Measurements from ENCODE around the gene HSDL1. TPM values are rescaled to one million over a fixed set of nuclear protein-coding genes. Genes with fewer than 3 reads are reported as not detected.

Gene HSDL1
- 24.9 and 40.5 TPM in 2 replicates for total RNA-seq

GRCh38 chr16:84144859-84145639, at the start of gene HSDL1, which contains the start of gene DNAAF1:
Gene HSDL1, minus strand, starts transcription at chr16:84145177. Its CDS starts 13,856 bp downstream, at chr16:84131321.
Gene DNAAF1, plus strand, starts transcription at chr16:84145308. Its CDS starts 133 bp downstream, at chr16:84145441.
- peak; percentile 69 to 86 for DNase-seq (ENCODE audit: low read depth in 2 of 2)

DNA sequence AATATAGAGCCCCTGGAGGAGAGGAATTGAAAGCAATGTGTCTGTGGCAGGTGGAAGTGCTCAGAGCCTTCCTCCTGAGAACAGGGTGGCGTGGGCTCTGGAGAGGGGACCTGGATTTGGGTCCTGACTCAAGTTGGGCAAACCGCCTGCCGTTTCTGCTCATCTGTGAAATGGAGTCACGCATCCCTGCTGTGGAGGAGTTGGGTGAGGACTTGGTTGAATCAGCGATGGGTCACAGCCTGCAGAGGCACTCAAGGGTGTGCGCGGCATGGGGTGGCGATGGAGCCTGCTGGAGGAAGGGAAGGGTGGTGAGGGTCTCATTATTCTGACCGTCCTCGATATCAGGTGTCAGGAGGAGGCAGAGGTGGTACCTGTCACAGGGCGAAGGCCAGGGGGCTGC, 49.0 kb upstream of the HSDL1 start:
- no peak for DNase-seq (ENCODE audit: low read depth in 2 of 2)

GRCh38 chr16:84193480-84193879, 48.5 kb upstream of the HSDL1 start:
- no peak for DNase-seq (ENCODE audit: low read depth in 2 of 2)

DNA sequence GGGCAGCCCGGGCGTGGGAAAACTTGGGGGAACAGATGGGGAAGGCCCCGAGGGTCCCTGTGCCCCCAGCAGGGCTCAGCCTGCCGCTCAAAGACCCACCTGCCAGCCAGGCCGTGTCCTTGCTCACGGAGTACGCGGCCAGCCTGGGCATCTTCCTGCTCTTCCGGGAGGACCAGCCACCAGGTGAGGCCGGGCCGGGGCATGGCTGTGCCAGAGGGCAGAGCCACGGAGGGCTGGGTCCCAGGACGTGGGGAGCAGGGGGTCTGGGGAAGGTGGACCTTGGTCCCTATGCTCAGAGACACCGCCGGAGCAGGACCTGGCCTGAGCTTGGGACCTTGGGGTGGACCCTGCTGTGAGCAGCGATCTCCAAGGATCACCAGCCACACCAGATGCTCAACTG, 46.5 kb upstream of the HSDL1 start:
- DNase-seq (ENCODE audit: low read depth in 2 of 2): no peak

- peak in 1 of 2 donors; percentile 17 for DNase-seq (ENCODE audit: low read depth in 2 of 2)
Measured at GRCh38 chr16:84190731-84191388, 45.9 kb upstream of the HSDL1 start, which contains the start of gene ADAD2. Gene ADAD2, plus strand, starts transcription at chr16:84191157. Its CDS starts 74 bp downstream, at chr16:84191231.

- DNase-seq (ENCODE audit: low read depth in 2 of 2): peak; percentile 89 to 94
Measured at GRCh38 chr16:84186685-84187437, 41.9 kb upstream of the HSDL1 start, which contains the start of gene TAF1C. Gene TAF1C, minus strand, starts transcription at chr16:84187057. Its CDS starts 2,069 bp downstream, at chr16:84184988.

- peak in 1 of 2 donors; percentile 77 for DNase-seq (ENCODE audit: low read depth in 2 of 2)
Measured at GRCh38 chr16:84184775-84185174, 39.8 kb upstream of the HSDL1 start.

DNA sequence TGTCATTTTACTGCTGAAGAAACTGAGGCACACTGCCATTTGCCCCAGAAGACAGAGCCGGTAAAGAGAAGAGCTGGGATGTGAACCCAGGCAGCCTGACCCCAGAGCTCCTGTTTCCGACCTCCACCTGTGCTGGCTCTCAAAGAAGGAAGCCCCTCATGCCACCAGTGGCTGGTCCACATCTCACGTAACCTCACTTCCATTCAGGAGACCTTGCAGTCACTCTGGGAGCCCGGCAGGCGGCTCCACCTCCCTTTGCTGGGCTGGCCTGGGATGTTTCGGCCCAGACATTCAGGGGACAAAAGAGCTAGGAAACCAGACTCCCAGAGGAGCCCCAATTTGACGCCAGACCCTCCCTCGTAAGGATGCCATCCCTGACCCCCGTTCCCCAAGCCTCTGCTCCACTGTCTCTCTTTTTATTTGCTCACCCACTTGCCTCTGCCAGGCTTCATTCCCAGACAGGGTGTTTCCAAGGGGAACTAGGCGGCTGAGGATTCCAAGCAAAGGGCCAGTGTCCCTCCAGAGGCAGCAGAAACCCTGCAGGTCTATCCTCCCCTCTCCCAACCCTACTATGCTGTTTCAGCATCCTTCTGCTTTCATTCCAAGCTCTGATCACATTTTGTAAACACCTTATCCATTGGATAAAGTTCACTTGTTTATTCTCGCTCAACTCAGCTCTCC, 39.1 kb upstream of the HSDL1 start:
- DNase-seq (ENCODE audit: low read depth in 2 of 2): peak in 1 of 2 donors; percentile 33

DNA sequence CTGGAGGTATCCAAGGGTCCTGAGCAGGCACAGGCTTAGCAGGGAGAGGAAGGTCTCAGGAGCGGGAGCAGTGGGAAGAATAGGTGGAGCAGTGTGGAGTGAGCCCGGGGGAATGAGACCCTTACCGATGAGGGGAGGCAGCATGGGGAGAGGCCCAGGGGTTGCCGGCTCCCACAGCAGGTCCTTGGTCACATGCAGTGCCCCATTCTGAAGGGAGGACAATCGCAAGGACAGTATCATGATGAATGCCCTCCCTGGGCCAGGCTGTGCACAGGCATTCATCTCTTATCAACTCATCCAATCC, 38.5 kb upstream of the HSDL1 start:
- no peak for DNase-seq (ENCODE audit: low read depth in 2 of 2)

DNA sequence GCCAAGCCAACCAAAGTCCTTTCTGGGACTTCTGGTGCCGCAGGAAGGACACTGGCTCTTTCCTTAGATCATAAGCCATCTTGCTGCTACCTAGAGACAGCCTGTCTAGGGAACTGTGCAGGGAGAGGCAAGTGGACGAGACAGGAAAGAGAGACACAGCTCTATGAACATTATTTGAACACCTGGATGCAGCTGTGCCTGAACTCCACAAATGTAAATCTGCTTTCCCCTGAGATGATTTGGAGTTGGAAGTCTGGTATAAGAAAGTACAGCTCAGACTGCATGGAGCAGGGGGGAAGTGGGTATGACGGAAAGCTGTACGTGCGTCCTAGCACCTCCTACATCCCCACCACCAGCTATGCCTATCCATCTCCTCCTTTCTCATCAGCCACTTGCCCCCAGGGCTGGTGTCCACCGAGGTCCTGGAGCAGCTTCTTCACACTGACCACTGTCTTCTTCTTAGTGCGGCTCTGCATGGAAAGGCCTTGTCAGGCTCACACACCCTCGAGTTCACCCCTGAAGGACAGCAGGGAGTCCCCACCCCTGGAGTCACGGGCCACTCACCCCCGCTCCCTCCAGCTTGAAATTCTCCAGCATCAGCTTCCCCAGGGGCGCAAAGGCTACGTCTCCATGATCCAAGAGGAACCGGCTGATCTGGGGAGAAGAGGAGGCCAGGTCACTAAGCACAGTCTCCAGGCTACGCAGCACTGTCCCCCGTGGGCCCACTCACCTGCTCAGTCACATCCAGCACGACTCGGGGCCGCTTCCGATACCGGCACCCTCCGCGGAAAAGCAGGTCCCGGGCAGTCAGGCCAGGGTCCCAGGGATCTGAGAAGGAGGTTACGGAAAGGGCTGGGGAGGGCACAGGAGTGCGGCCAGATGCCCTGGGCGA, 37.9 kb upstream of the HSDL1 start:
- DNase-seq (ENCODE audit: low read depth in 2 of 2): no peak

- no peak for DNase-seq (ENCODE audit: low read depth in 2 of 2)
Measured at GRCh38 chr16:84182104-84182503, 37.1 kb upstream of the HSDL1 start.

GRCh38 chr16:84181144-84181915, 36.4 kb upstream of the HSDL1 start:
- DNase-seq (ENCODE audit: low read depth in 2 of 2): no peak

- no peak for DNase-seq (ENCODE audit: low read depth in 2 of 2)
Measured at GRCh38 chr16:84180519-84181140, 35.7 kb upstream of the HSDL1 start.

- no peak for DNase-seq (ENCODE audit: low read depth in 2 of 2)
Measured at GRCh38 chr16:84179612-84180320, 34.8 kb upstream of the HSDL1 start.

- no peak for DNase-seq (ENCODE audit: low read depth in 2 of 2)
Measured at GRCh38 chr16:84178892-84179611, 34.1 kb upstream of the HSDL1 start.

DNA sequence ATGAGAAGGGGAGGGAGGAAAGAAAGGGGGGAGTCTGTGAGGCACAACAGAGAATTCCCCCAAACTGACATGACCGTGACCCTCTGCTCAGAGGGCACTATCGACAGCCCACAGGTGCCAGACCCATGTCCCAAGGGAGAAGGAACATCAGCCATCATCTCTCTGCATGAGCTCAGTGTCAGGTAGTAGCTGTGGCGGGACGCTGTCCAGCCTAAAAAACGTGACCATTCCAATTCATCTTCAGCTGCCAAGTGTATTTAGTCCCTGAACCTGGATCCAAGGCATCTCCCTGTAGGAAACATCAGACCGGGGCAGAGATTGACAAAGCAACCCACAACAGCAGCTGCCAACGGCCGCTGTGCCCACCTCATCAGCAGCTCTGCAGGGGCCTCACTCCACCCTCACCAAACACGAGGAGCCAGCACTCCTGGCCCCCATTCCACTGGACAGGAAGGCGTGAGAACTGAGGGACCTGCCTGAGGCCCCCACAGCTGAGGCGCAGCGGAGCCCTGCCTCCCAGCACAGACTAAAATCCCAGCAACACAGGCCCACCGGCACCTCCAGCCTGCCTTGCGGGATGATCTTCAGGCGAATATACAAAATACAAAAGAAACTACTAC, 33.3 kb upstream of the HSDL1 start:
- DNase-seq (ENCODE audit: low read depth in 2 of 2): no peak

- peak in 1 of 2 donors; percentile 27 for DNase-seq (ENCODE audit: low read depth in 2 of 2)
Measured at GRCh38 chr16:84177741-84178073, 32.7 kb upstream of the HSDL1 start.
